Hematopoietic multipotent progenitor cell treated with erythropoietin and hydrocortisone succinate and interleukin-3 and kit ligand, for 17 days (in vitro differentiated cells): ENCODE results near the gene CPNE6.
A peak's percentile ranks its signal among the peaks of the same experiment; 100 is the strongest.
"Not testable (repeated sequence)": the region's sequence is repeated elsewhere in the genome, so short reads cannot be mapped to it uniquely, and the experiment has no call there.

Experiments used
- DNase-seq: peaks from one replicate; pipeline ENCODE4 v3.0.0-alpha.2; 2015; ENCODE audit warnings: low spot score

CPNE6 gene

GRCh38 chr14:24071144-24071697 lies at the start of gene CPNE6:
CPNE6 (plus strand) TSS chr14:24071562; CDS start chr14:24072937, 1,375 bp downstream.
- DNase-seq, result no peak

GRCh38 chr14:24024939-24025418 lies 46.4 kb upstream of the CPNE6 start:
- DNase-seq, result not testable (repeated sequence)

- not testable (repeated sequence) for DNase-seq
Measured at GRCh38 chr14:24029687-24030086, 41.7 kb upstream of the CPNE6 start.

- not testable (repeated sequence) for DNase-seq
Measured at GRCh38 chr14:24031331-24031730, 40.0 kb upstream of the CPNE6 start.

GRCh38 chr14:24032727-24033418 lies 38.5 kb upstream of the CPNE6 start:
- no peak for DNase-seq

- not testable (repeated sequence) for DNase-seq
Measured at GRCh38 chr14:24035769-24036168, 35.6 kb upstream of the CPNE6 start.

- peak; percentile 70 for DNase-seq
Measured at GRCh38 chr14:24036169-24036962, 35.0 kb upstream of the CPNE6 start.

GRCh38 chr14:24036963-24037657 lies 34.3 kb upstream of the CPNE6 start:
- not testable (repeated sequence) for DNase-seq

- DNase-seq, result no peak
Measured at GRCh38 chr14:24037658-24038037, 33.7 kb upstream of the CPNE6 start.

- DNase-seq, result no peak
Measured at GRCh38 chr14:24038686-24039085, 32.7 kb upstream of the CPNE6 start.

- DNase-seq, result no peak
Measured at GRCh38 chr14:24040692-24041091, 30.7 kb upstream of the CPNE6 start.

GRCh38 chr14:24042746-24043145 lies 28.6 kb upstream of the CPNE6 start:
- DNase-seq, result no peak

- DNase-seq, result not testable (repeated sequence)
Measured at GRCh38 chr14:24049002-24049401, 22.4 kb upstream of the CPNE6 start.

- DNase-seq, result not testable (repeated sequence)
Measured at GRCh38 chr14:24050753-24051152, 20.6 kb upstream of the CPNE6 start.

- no peak for DNase-seq
Measured at GRCh38 chr14:24051176-24051788, 20.1 kb upstream of the CPNE6 start.

GRCh38 chr14:24051789-24052655 lies 19.3 kb upstream of the CPNE6 start, which contains the start of gene CARMIL3:
CARMIL3 (plus strand) TSS chr14:24052009; CDS start chr14:24052154, 145 bp downstream.
- no peak for DNase-seq

GRCh38 chr14:24052656-24053547 lies 18.5 kb upstream of the CPNE6 start:
- DNase-seq, result no peak

- DNase-seq, result no peak
Measured at GRCh38 chr14:24053548-24054323, 17.6 kb upstream of the CPNE6 start.

GRCh38 chr14:24054324-24054641 lies 17.1 kb upstream of the CPNE6 start:
- DNase-seq, result no peak
